CD14-positive monocyte (primary cell): ENCODE results near the gene AQP10. TPM values are rescaled to one million over a fixed set of nuclear protein-coding genes. Genes with fewer than 3 reads are reported as not detected.
A peak's percentile ranks its signal among the peaks of the same experiment; 100 is the strongest.

Source experiments
- DNase-seq, 3 donors: peaks; one replicate each; pipeline ENCODE4 v3.0.0-alpha.2; 2011 to 2022
- H2AFZ ChIP-seq: 2 replicates; pipeline ENCODE4 v1.6.0; 2012; ENCODE audit warnings: mild to moderate bottlenecking, low read depth, low read length, inconsistent platforms; ENCODE audit not compliant: insufficient read depth, poor library complexity, severe bottlenecking
- H3K27ac ChIP-seq, 2 donors: 1 replicate in 1 of 2; 2 replicates in 1 of 2; pipeline ENCODE4 v1.5.1; 2012 to 2013; ENCODE audit warnings: low read length in 2 of 2, control low read depth in 1 of 2, inconsistent platforms in 1 of 2, low read depth in 1 of 2, mild to moderate bottlenecking in 1 of 2
- H3K27me3 ChIP-seq, 2 donors: one replicate each; pipeline versions ENCODE4 v1.6.0 to v1.6.1; 2011 to 2013; ENCODE audit warnings: low read length in 2 of 2; ENCODE audit not compliant: control insufficient read depth in 2 of 2, insufficient read depth in 2 of 2
- H3K36me3 ChIP-seq, 2 donors: replicated peaks in 1 of 2; 1 replicate in 1 of 2; 2 replicates in 1 of 2; pipeline versions ENCODE4 v1.5.1 to v1.6.1; 2012 to 2013; ENCODE audit warnings: low read length in 2 of 2, control low read depth in 1 of 2, inconsistent platforms in 1 of 2, mild to moderate bottlenecking in 1 of 2; ENCODE audit not compliant: insufficient read depth in 2 of 2, control insufficient read depth in 1 of 2
- H3K4me1 ChIP-seq, 2 donors: 1 replicate in 1 of 2; 2 replicates in 1 of 2; pipeline versions ENCODE4 v1.5.1 to v1.6.1; 2012 to 2013; ENCODE audit warnings: low read length in 2 of 2, control low read depth in 1 of 2, inconsistent platforms in 1 of 2, mild to moderate bottlenecking in 1 of 2, moderate library complexity in 1 of 2; ENCODE audit not compliant: insufficient read depth in 2 of 2, control insufficient read depth in 1 of 2
- H3K4me2 ChIP-seq: replicated peaks from 2 replicates; pipeline ENCODE3; 2012; ENCODE audit warnings: low read length, moderate library complexity, mild to moderate bottlenecking; ENCODE audit not compliant: poor library complexity, severe bottlenecking; ENCODE audit errors: extremely low read depth
- H3K4me3 ChIP-seq, 3 experiments: fragments of 200-600 bp in 1 of 3; sonication (generic) in 1 of 3; replicated peaks in 1 of 3; 1 replicate in 2 of 3; 2 replicates in 1 of 3; pipeline ENCODE4 v1.5.1; 2011 to 2013; ENCODE audit warnings: low read length in 3 of 3, mild to moderate bottlenecking in 3 of 3, control low read depth in 2 of 3, low read depth in 2 of 3, inconsistent platforms in 1 of 3, moderate library complexity in 1 of 3
- H3K79me2 ChIP-seq: 2 replicates; pipeline ENCODE4 v1.6.0; 2012; ENCODE audit warnings: mild to moderate bottlenecking, control low read depth, inconsistent platforms, low read length, moderate library complexity; ENCODE audit not compliant: insufficient read depth
- H3K9ac ChIP-seq: 2 replicates; pipeline ENCODE4 v1.6.0; 2017; ENCODE audit warnings: low read length, mild to moderate bottlenecking; ENCODE audit not compliant: insufficient read depth, poor library complexity, severe bottlenecking
- H3K9me3 ChIP-seq, 2 donors: replicated peaks in 1 of 2; 1 replicate in 1 of 2; 2 replicates in 1 of 2; pipeline versions ENCODE4 v1.5.1 to v1.6.1; 2012 to 2013; ENCODE audit warnings: low read length in 2 of 2, control low read depth in 1 of 2; ENCODE audit not compliant: control insufficient read depth in 1 of 2, insufficient read depth in 1 of 2
- H4K20me1 ChIP-seq: 2 replicates; pipeline ENCODE4 v1.6.0; 2012; ENCODE audit warnings: mild to moderate bottlenecking, low read length, control low read depth, moderate library complexity; ENCODE audit not compliant: insufficient read depth
- H3K27ac Mint-ChIP-seq, 7 donors: one replicate each; pipeline ENCODE4 v1.8.0; 2020; ENCODE audit warnings: mild to moderate bottlenecking in 7 of 7, mixed read lengths in 7 of 7, moderate library complexity in 6 of 7, inconsistent platforms in 2 of 7
- H3K27me3 Mint-ChIP-seq, 3 donors: one replicate each; pipeline ENCODE4 v1.8.0; 2021 to 2022; ENCODE audit warnings: low read depth in 3 of 3, mild to moderate bottlenecking in 3 of 3, mixed read lengths in 3 of 3, moderate library complexity in 3 of 3, inconsistent platforms in 1 of 3
- H3K36me3 Mint-ChIP-seq, 2 donors: one replicate each; pipeline ENCODE4 v1.8.0; 2020; ENCODE audit warnings: mixed read lengths in 2 of 2, inconsistent platforms in 1 of 2, mild to moderate bottlenecking in 1 of 2
- H3K4me1 Mint-ChIP-seq: one replicate; pipeline ENCODE4 v1.8.0; 2020; ENCODE audit warnings: mild to moderate bottlenecking, mixed read lengths
- H3K4me3 Mint-ChIP-seq, 2 donors: one replicate each; pipeline ENCODE4 v1.8.0; 2020; ENCODE audit warnings: mild to moderate bottlenecking in 2 of 2, mixed read lengths in 2 of 2, moderate library complexity in 1 of 2
- H3K9me3 Mint-ChIP-seq, 7 donors: one replicate each; pipeline ENCODE4 v1.8.0; 2020 to 2022; ENCODE audit warnings: mixed read lengths in 7 of 7, mild to moderate bottlenecking in 6 of 7, moderate library complexity in 6 of 7, inconsistent platforms in 2 of 7
- CTCF ChIP-seq: fragments of 200-600 bp; IDR thresholded peaks from one replicate; pipeline ENCODE4 v1.8.0; 2022; ENCODE audit warnings: antibody characterized with exemption, mild to moderate bottlenecking
- WGBS: methylation state at CpG from one replicate; pipeline ENCODE4 v1.1.5; 2013; ENCODE audit warnings: missing lambda C conversion rate; ENCODE audit not compliant: insufficient coverage; 5-methylcytosine and 5-hydroxymethylcytosine counted together
- intact Hi-C, 2 donors: fragments of 100-400 bp; cut with micrococcal nuclease; formaldehyde crosslinking; loops; one replicate each; pipeline versions ENCODE4 v1.15.0 to v1.15.1; 2023
- polyA plus RNA-seq, 3 donors: library from polyadenylated mRNA; depleted of rRNA in 1 of 3; unstranded in 2 of 3; stranded (reverse) in 1 of 3; fragments of 300-500 nt in 2 of 3; fragments of >200 nt in 1 of 3; fragmentation: Illumina TruSeq in 2 of 3; gene quantifications; 1 replicate in 2 of 3; 2 replicates in 1 of 3; pipeline ENCODE4 v1.2.3, GENCODE V29; 2012 to 2021

Gene AQP10
- polyA plus RNA-seq, 3 donors = 0.09 TPM; not detected in 2

- DNase-seq = no peak
- no peaks in the 10 kb centered on the region for H3K36me3 ChIP-seq
- H3K27ac ChIP-seq = no peak overlapping the region
- TF ChIP-seq CTCF = no peak
- peaks cover 31 to 43% of the 10 kb centered on the region in 2 donors for H3K4me1 ChIP-seq
- H3K4me2 ChIP-seq = no peak overlapping the region
- no peak overlapping the region for H2AFZ ChIP-seq
- no peak overlapping the region for H3K4me3 ChIP-seq
- Mint-ChIP-seq H3K9me3 (peaks cover 0 to 11% (median 2%) of the 10 kb centered on the region in 7 donors), H3K36me3 (peaks cover 3 to 8% of the 10 kb centered on the region in 2 donors), H3K4me3 (peak overlapping the region in 1 of 2 donors; percentile 63), H3K27ac (no peak overlapping the region), H3K4me1 (peaks cover 38% of the 10 kb centered on the region), H3K27me3 (peaks cover 38 to 68% (median 44%) of the 10 kb centered on the region in 3 donors)
- no peaks in the 10 kb centered on the region for H3K79me2 ChIP-seq
- H3K9me3 ChIP-seq = no peaks in the 10 kb centered on the region
- no peak overlapping the region for H3K9ac ChIP-seq
- H3K27me3 ChIP-seq = peaks cover 0 to 26% of the 10 kb centered on the region in 2 donors
- 92% methylated on average over 6 of the region's 7 CpGs for WGBS
- peaks cover 3% of the 10 kb centered on the region for H4K20me1 ChIP-seq
- intact Hi-C loops = no loop called here
Observed at GRCh38 chr1:154323493-154323892, 2.6 kb downstream of the AQP10 start.

GRCh38 chr1:154324241-154324640 is 3.3 kb downstream of the AQP10 start:
- peak overlapping the region in 1 of 3 experiments; percentile 74 for H3K4me3 ChIP-seq
- no peaks in the 10 kb centered on the region for H3K9me3 ChIP-seq
- Mint-ChIP-seq H3K4me3 (peak overlapping the region; percentile 83 to 91), H3K27ac (peak overlapping the region in 1 of 7 donors; percentile 54), H3K9me3 (peaks cover 0 to 10% (median 0%) of the 10 kb centered on the region in 7 donors), H3K4me1 (peaks cover 41% of the 10 kb centered on the region), H3K27me3 (peaks cover 44 to 72% (median 50%) of the 10 kb centered on the region in 3 donors), H3K36me3 (peaks cover 3 to 8% of the 10 kb centered on the region in 2 donors)
- H3K4me2 ChIP-seq = peak overlapping the region; percentile 89
- no peak overlapping the region for H3K9ac ChIP-seq
- H3K27ac ChIP-seq = no peak overlapping the region
- intact Hi-C loops = no loop called here
- no peak for TF ChIP-seq CTCF
- peak overlapping the region; percentile 78 for H2AFZ ChIP-seq
- peaks cover 0 to 32% of the 10 kb centered on the region in 2 donors for H3K27me3 ChIP-seq
- H3K4me1 ChIP-seq = peaks cover 35 to 49% of the 10 kb centered on the region in 2 donors
- WGBS = 100% methylated on average over 1 of the region's 2 CpGs
- peaks cover 3% of the 10 kb centered on the region for H4K20me1 ChIP-seq
- no peaks in the 10 kb centered on the region for H3K79me2 ChIP-seq
- no peaks in the 10 kb centered on the region for H3K36me3 ChIP-seq
- no peak for DNase-seq
